NCI-H1417 treated with DMSO at 0.1 percent for 48 hours (cell line): Measurements from ENCODE around the gene TCF7L2.
"Not testable (repeated sequence)": the region's sequence is repeated elsewhere in the genome, so short reads cannot be mapped to it uniquely, and the experiment has no call there.

Experiments used
- DNase-seq: peaks from one replicate; lab custom pipeline; 2025; lab: John Stamatoyannopoulos, UW

TCF7L2 gene

DNA sequence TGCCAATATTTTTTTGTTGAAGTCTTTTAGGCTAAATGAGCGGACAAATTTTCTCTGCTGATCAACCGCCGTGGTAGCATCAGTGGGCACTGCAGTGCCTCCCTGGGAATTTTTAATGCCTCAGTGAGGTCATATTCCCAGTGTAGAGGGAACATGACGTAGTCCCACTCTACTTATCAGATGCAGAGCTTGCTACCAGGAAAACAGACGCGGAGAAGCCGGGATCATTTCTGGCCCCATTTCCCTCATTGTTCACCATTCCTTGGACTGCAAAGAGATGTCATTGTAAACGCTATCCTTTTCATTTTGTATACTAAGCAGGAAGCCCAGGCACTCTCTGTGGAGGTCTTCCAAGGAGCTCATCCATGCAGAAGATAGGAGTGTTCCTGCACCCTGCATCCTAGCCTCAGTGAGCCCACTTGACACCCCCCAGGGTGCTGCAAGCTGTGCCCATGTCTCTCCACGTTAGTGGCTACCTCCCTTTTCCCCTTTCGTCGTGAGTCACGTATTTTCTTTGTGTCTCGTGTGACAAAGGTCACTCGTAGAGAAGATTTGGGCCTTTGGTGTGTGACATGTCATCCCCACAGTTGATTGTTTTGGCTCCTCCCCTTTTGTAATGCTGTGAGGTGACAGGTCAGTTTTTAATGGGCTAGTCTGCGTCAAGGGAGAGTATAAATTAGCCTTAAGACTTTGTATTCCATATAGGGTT is 145.5 kb downstream of the TCF7L2 start:
- no peak for DNase-seq

DNA sequence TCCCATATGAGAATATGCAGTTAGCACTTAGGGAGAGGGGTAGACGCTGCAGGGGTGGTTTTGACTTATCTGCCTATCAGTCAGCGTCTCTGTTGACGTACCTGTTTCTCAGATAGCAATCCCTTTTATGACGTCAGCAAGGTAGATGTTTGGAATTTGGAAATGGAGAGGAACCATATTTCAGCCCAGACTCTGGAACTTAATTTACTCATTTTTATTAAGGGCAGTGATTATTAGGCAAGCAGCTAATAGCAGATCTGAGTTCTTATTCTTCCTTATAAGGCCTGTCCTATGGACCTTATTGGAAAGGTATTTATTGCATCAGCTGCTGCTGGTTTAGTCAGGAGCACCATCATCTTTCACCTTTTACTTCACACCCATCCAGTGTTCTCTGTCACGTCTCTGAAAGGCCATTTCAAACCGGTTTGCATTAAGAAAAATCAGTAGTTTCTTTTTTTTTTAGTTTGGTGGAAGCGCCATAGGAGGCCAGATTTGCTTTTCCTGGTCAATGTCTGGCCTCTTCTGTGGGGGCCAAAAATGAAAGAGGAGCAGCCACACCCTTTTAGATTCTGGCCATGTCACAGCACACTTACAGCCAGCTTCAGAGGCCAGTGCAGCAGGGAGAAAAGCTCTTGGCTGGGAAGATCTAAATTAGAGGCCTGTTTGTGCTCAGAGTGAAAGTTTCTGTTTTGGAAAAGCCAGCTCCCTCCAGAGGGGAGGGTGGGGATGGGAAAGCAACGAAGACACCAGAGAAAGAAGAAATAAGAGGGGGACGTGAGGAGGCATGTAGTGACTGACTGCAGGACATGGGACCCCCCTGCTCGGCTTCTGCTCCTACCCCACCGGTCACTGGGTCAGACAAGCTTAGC is 146.3 kb downstream of the TCF7L2 start:
- no peak for DNase-seq

DNA sequence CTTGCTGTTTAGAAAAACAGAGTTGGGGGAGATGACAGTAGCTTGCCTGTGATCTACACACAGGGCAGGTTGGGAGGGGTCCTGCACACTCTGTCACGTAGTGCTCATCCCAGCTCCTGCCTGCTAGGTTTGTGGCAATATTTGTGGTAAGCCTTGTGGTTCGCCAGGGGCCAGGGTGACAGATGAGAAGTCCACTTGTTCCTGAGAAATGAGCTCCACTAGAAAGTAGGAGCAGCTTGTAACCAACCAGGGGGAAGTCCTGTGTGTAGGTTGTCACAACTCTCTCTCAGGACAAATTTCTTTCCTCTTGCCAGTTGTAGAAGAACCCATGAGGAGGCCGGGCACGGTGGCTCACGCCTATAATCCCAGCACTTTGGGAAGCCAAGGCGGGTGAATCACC is 147.0 kb downstream of the TCF7L2 start:
- DNase-seq = no peak

DNA sequence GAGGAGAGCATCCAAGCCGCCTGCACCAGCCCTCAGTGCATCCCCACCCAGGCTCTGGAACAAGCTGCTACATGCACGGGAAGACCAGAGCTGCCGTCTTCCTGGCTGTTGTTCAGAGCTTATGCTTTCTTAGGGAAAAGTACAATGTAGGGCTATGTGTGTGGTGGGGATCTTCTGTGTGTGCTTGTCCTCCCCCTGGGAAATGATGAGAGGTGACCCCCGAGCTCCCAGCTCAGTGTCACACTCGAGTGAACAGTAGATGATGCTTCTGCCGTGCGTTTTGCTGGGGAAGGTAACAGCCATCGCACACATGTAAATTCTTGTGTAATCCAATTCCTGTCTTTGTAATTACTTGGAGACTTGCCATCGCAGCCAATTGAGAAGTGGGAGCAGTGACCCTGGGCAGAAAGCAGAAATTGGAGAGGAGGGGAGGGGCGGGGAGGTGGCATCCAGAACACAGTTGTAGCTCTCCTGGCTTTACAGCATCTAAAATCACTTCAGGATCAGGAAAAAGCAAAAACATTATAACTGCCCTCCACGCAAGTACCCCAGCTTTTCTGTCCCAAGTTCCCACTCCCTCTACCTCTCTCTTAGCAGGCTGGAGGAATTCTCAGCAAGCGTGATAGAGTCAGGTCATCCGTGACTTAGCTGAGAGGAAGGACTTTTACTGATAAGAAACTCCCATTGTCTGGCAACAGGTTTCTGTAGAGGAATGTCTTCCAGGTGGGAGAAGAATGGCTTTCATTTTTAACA is 149.6 kb downstream of the TCF7L2 start:
- DNase-seq = no peak

DNA sequence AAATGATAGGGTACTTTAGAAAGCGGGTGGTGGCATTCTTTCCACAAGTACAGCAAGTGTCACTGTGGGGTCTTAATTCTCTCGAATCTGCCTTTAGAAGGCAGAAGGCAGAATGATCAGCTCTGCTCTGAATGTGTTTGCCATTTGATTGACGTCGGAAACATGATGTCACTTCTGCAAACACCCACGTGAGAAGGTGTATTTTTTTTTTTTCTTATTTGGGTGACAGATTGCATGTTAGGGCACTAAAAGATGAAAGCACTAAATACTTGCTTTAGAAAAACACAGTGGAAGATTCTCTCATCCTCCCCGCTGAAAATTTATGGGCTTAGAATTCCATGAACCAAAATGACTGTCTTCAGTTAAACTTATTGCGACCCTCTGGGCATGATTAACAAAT is 150.2 kb downstream of the TCF7L2 start:
- DNase-seq = no peak

DNA sequence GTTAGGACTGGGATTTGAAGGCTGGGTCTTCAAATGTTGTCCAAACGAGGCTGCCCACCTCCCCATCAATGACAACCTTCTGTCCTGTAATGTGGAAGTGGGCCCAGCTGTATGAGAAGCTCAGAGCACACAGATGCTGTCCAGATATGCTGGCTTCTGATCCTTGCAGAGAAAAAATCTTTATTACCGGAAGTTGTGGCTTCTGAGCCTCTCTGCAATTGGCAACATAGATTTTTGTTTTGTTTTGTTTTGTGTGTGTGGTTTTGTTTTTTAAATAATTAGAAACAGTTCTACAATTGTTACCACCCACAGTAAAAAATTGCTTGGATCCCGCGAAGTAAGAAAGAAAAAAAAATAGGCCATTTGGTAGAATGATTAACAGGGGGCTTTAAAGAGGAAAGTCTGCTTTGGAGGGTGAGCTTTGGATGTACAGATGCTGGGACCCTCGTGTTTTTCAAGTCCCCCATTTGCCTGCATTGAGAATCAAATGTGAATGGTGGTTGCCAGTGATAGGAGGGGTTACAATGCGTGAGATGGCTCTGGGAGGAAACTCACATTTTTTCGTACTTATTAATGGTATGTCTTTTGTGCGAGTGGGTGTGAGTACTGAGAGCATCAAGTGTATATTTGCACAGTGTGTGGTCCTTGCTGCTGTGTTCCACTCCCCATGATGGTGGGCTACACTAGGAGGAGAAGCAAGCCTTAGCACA is 153.2 kb downstream of the TCF7L2 start:
- DNase-seq = no peak

DNA sequence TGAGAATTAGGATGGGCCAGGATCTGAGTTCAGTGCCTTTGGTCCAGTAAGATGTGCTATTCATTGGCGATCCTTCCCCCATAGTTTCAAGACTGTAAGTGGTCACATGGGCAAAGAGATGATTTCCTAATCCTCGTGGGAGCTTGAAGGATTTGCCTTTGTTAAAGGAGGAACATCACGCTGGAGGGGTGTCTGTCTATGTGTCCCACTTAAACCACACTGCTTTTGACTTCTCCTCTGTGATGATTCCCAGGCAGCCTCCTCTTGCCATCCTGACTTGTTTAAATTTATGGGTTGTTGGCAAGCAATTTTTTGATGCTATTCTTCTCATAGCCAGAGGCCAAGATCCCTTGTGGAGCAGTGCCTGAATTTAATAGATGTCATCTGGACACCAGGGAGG is 154.0 kb downstream of the TCF7L2 start:
- no peak for DNase-seq

DNA sequence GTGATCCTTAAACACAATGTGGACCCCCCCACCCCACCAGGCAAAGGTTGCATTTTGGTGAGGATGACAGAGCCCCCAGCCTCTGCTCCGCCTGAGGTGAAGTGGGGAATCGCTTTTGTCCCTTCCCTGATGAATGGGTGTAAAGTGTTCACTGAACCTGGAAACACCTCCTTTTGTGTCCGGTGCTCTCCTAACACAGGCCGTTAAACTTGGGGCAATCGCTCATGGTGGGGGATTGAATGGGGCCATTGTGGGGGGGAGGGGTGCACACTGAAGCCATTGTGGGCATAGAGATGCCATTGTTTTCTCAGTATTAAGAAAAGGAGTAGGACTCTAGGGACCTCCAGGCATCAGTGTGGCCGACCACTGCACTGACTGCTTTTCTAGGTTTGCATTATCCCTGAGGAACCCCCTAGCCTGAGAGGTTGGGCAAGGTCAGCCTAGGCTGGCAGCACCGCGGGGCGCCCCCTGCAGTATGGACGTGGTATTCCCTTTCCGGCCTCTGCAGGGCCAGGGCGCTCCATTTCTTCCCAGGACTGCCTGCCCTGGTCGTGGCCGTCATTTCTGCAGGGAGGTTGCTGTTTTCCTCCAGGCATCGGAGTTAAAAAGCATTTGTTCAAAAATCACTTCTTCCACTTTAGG is 158.3 kb downstream of the TCF7L2 start:
- no peak for DNase-seq

DNA sequence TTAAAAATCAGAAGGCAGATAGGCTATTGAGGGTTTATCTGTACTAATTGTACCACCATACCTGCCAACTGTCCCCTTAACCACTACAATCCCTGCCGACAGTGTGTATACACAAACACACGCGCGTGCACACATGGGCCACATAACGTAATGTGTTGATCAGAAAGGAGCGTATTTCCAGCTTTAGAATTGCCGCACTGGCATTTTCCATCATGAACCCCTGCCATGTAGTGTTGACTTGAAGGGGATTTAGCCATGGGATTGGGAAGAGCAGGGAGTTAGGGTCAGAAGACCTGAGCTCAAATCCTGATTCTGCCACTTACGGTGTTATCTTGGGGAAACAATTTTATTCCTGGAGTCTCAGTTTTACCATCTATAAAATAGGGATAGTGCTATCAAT is 158.9 kb downstream of the TCF7L2 start:
- DNase-seq = no peak

DNA sequence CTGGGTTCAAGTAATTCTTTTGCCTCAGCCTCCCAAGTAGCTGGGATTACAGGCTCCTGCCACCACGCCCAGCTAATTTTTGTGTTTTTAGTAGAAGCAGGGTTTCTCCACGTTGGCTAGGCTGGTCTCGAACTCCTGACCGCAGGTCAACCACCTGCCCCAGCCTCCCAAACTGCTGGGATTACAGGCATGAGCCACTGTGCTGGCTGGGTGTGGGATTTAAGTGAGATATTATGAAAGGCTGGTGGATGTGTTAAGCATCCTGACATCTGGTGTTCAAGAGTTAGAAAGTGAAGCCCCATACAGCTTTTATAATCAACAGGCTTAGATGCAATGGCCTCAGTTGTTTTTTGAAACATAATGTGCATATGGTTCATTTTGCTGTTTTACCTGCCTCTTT is 159.4 kb downstream of the TCF7L2 start:
- DNase-seq = not testable (repeated sequence)

DNA sequence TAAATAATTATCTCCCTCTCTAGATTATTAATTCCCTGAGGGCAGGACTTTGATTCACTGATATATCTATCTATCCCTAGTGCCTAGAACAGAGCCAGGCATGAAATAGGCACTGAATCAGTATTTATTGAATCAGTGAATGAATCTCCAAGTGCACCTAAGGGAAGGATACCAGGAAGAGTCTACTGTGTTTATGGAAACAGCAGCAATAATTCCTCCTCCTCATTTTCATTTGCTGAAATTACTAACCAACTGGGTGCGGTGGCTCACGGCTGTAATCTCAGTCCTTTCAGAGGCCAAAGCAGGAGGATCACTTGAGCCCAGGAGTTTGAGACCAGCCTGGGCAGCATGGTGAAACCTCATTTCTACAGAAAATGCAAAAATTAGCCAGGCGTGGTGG is 161.2 kb downstream of the TCF7L2 start:
- no peak for DNase-seq

DNA sequence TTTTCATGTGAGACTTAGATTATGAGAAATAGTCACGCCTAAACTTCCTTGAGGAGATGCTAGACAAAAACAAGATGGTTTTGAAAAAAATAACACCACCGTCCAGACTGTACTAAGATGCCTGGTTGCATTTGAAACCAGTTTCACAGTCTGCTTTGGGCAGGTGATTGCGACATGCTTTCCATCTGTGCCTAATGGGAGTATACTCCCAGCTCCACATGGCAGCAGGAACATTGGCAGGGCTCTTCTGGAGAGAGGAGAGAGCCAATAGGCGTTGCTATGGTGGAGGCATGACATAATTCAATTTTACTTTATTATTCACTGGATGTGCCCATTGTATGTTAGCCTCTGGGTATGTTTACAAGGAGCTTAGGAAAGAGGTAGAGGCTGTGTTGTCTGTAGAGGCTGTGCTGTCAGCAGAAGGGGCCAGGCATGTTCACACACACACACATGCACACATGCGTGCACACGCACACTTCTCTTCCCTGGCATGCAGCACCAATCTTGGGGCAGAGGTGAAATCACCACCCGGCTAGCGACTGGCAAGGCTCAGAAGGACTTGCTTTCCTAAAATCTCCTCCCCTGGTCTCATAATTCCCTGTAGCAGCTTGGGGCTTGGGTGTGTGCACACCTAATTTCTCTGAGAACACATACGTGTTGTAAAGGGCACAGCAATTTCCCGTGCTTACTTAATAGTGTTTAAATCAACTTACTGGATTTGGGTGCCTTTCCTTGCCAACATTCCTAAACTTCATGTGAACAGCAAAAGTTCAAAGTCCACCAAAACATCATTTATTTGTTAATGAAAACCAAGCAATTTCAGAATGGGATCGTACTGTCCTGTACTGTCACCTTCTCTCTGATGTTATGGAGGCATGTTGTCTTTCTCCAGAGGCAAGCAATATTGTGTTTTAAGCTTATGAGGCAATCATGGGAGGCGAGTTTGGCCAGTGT is 162.1 kb downstream of the TCF7L2 start:
- DNase-seq = no peak

DNA sequence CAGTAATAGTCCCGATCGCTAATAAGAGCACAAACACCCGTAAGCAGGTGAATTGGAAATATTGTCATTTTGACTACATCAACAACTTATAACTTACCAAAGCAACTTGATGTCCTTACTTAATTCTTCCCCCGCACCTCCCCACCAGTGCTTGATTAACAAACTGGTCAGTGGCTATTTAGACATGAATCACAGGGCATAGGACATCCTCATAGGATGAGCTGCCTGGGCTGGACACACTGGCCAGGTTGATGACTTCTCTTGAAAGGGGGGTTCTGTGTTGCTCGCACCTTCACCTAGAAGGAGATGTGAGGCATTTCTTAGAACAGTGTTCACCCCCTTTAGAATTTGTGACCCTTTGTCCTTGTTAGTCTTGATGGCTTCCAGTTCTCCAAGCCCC is 163.2 kb downstream of the TCF7L2 start:
- no peak for DNase-seq

DNA sequence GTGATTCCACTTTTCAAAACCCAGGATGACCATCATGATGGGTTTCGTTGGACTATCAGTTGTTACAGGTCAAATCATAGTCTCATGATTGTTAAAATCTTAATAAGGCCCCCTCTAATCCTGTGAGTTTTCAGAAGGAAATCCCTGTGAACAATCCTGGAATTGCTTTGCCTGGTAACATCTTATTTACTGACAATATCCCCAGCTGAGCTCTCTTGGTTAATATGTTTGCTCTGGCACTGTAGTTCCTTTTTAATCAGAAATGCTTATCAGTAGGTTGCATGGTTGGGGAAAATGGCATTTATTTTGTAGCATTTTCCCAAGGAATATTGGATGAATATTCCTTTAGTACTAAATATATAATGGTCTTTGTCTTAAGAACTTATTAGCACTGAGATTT is 163.9 kb downstream of the TCF7L2 start:
- no peak for DNase-seq

DNA sequence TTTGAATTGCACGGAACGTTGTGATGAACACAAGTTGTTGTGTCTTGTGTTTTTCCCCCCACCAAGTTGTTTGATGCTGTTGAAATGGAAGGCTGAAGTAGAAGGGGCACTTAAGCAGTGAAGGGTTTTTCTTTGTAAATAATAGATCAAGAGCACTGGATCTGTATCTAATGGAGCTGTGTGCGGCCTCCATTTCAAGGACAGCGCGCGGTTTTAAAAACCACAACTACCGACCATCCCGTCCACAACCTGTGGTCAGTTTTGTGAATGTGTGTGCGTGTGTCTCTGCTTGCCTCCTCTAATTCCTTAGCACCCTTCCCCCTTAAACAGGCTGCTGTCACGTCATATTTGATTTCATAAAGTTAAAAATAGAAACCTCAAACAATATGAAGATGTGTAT is 165.5 kb downstream of the TCF7L2 start:
- DNase-seq = no peak

DNA sequence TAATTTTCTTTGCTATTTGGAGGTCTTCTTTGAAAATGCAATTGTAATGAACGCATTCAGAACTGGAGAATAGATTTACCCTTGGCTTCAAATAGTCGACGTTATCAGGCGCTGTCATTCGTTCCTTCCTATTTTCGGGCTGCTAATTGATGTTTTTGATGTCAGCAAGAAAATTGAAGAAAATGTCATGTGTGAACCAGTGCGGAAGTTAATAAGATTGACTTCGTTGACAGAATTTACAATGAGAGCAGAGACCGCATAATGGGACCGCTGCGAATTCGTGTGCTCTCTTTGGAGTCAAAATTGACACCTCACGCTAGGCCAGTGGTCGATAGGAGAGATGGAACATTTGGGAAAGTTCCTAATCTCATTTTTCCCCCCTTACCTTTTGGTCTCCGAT is 168.8 kb downstream of the TCF7L2 start:
- DNase-seq = no peak

DNA sequence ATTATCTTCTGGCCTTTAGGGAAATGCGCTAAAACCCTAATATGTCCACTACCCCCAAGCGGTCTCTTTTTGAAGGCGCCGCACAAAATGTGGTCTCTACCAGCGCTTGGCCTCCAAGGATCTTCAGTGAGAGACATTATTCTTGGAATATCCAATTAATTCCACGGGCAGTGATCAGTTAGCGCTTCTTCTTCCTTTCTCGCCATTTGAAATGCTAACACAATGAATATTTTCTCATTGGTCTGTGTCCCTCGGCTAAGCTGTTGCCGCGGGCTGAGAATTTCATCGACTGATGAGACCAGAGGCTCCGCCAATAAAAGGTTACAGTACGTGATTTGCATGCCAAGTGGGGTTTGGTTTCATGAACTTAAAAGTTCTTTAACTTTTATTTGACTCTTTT is 169.8 kb downstream of the TCF7L2 start:
- no peak for DNase-seq

DNA sequence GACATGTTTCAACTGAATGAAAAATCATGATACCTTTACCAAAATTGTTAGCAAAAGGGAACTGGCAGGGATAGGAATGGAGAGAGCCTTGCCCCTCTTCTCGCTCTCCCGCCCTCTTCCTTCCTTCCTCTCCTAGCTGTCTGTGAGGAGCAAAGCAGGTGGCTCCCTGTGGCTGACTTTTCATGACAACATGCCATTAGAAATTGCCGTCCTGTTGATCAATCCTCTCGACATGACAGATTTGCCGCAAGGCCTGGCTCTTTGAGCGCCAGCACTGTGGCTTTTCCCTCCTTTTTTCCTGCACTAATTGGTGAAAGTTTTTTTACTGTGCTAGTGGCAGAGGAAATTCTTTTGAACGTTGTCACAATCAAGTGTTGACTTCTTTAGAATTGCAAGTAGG is 171.1 kb downstream of the TCF7L2 start:
- DNase-seq = no peak

DNA sequence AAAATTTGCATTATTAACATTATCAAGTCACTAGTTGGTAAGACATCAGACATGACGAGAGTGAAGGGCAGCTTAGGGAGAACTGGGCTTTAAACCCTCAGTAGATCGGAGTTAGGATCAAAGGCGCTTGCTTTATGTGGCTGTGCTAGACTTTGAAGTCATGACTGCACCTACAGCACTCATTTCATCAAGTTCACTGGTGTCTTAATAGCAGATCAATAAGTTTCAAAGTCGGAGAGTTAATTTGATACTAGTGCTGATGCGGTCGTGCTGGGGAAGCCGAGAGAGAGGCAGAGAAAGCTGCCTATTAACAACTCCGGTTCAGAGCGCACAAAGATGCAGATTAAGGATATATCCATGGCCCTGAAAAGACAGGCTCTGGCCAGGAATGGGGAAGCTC is 172.9 kb downstream of the TCF7L2 start:
- no peak for DNase-seq

DNA sequence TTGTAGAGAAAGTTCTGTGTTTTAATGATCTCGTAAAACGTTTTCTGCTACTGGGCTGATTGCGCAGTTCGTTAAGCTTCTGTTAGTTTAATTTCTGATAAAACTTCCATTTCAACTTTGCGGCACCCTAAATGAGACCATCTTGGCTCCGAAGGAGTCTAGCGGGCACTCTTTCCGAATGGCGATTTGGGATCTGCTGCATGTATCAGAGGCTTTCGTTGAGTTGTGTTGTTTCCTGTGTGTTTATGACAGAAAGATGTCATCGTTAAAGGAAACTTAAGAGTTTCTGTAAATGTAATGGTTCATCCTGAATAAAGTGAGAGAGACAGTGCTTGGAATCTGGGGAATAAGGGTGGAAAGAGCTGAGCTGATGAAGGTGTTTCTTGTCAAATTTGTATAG is 174.7 kb downstream of the TCF7L2 start:
- no peak for DNase-seq

DNA sequence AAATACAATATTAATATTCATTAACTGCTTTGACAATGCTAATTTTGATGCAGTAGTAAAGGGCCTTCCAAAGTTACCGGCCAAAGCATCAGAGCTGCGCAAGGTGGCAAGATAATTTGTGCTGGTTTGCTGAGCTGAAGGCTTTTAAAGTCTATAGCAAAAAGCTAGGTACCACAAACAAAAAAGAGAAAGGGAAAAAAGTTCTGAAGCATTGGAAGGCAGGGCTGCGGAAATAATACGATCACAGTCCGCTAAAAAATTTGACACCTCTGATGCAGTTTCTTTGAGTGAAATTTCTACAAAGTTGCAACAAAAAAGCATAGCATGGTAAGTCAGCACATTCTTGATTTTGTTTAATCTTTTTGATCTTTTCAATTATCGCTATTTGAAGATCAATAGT is 175.6 kb downstream of the TCF7L2 start:
- no peak for DNase-seq
